ENCODE data around the gene GPR25.

GRCh38 chr1:200885623-200886402 lies 13.0 kb downstream of the GPR25 start:
- TF ChIP-seq CTCF (IDR thresholded peaks at IDR 0.05) = no peak
- TF ChIP-seq POLR2A (IDR thresholded peaks at IDR 0.05) = no peak
